ENCODE results near the gene ACBD5.
"Not testable (repeated sequence)": the region's sequence is repeated elsewhere in the genome, so short reads cannot be mapped to it uniquely, and the experiment has no call there.

The ACBD5 gene

GRCh38 chr10:27240212-27241009, at the start of gene ACBD5:
TSS of gene ACBD5 (minus strand) at chr10:27240797. CDS start at chr10:27240688, 109 bp downstream.
- H3K9me3 Mint-ChIP-seq: no peaks in the 10 kb centered on the region
- peak within 1 kb of the TSS; percentile 95 to 100 (median 100) for H3K27ac Mint-ChIP-seq
- peak within 1 kb of the TSS; percentile 91 to 97 (median 95) for H3K4me3 Mint-ChIP-seq
- no peak for TF ChIP-seq CTCF (IDR thresholded peaks at IDR 0.05; ENCODE audit: unreplicated experiment in 3 of 3)
- no peaks in the 10 kb centered on the region for H3K27me3 Mint-ChIP-seq (ENCODE audit: low read depth)
- H3K4me1 Mint-ChIP-seq: peaks cover 24% of the 10 kb centered on the region
- H3K36me3 Mint-ChIP-seq (ENCODE audit: low read depth): peaks cover 3% of the 10 kb centered on the region

- H3K4me3 Mint-ChIP-seq: no peak overlapping the region
- no peak overlapping the region for H3K27ac Mint-ChIP-seq
- H3K36me3 Mint-ChIP-seq (ENCODE audit: low read depth): no peaks in the 10 kb centered on the region
- no peaks in the 10 kb centered on the region for H3K27me3 Mint-ChIP-seq (ENCODE audit: low read depth)
- TF ChIP-seq CTCF (IDR thresholded peaks at IDR 0.05; ENCODE audit: unreplicated experiment in 3 of 3): no peak
- H3K4me1 Mint-ChIP-seq: no peaks in the 10 kb centered on the region
- no peaks in the 10 kb centered on the region for H3K9me3 Mint-ChIP-seq
Measured at GRCh38 chr10:27285093-27285492, 44.5 kb upstream of the ACBD5 start.

GRCh38 chr10:27276581-27276980, 36.0 kb upstream of the ACBD5 start:
- Mint-ChIP-seq H3K36me3 (ENCODE audit: low read depth) (no peaks in the 10 kb centered on the region), H3K4me3 (no peak overlapping the region), H3K27me3 (ENCODE audit: low read depth) (peaks cover 9% of the 10 kb centered on the region), H3K4me1 (no peaks in the 10 kb centered on the region), H3K9me3 (peaks cover 7% of the 10 kb centered on the region), H3K27ac (no peak overlapping the region)
- no peak for TF ChIP-seq CTCF (IDR thresholded peaks at IDR 0.05; ENCODE audit: unreplicated experiment in 3 of 3)

- H3K36me3 Mint-ChIP-seq (ENCODE audit: low read depth); H3K27ac Mint-ChIP-seq; H3K4me1 Mint-ChIP-seq; H3K9me3 Mint-ChIP-seq; H3K4me3 Mint-ChIP-seq: not testable (repeated sequence)
- peaks cover 26% of the 10 kb centered on the region for H3K27me3 Mint-ChIP-seq (ENCODE audit: low read depth)
Measured at GRCh38 chr10:27266025-27266424, 25.4 kb upstream of the ACBD5 start.

GRCh38 chr10:27262788-27263187, 22.2 kb upstream of the ACBD5 start:
- Mint-ChIP-seq H3K4me1 (peaks cover 13% of the 10 kb centered on the region), H3K27me3 (ENCODE audit: low read depth) (peaks cover 58% of the 10 kb centered on the region)
- not testable (repeated sequence) for H3K4me3 Mint-ChIP-seq; H3K9me3 Mint-ChIP-seq; H3K36me3 Mint-ChIP-seq (ENCODE audit: low read depth); H3K27ac Mint-ChIP-seq

GRCh38 chr10:27258838-27259812, 18.5 kb upstream of the ACBD5 start:
- Mint-ChIP-seq H3K9me3 (peaks cover 2% of the 10 kb centered on the region), H3K27ac (peak overlapping the region in 2 of 3 experiments; percentile 13 to 84), H3K27me3 (ENCODE audit: low read depth) (peaks cover 77% of the 10 kb centered on the region), H3K4me1 (peaks cover 13% of the 10 kb centered on the region), H3K36me3 (ENCODE audit: low read depth) (no peaks in the 10 kb centered on the region), H3K4me3 (peak overlapping the region; percentile 89 to 97 (median 93))
- TF ChIP-seq CTCF (IDR thresholded peaks at IDR 0.05; ENCODE audit: unreplicated experiment in 3 of 3): peak in 1 of 3 experiments; percentile 6

All from nephron (organoid).